ENCODE data around the gene USP7.
"Not testable (repeated sequence)": the region's sequence is repeated elsewhere in the genome, so short reads cannot be mapped to it uniquely, and the experiment has no call there.

Gene USP7

GRCh38 chr16:8975039-8975438, 11.3 kb upstream of the USP7 start:
- in situ Hi-C loops (cut with MboI; ENCODE audit: low sequenced_read_pairs), result no loop called here

GRCh38 chr16:8972843-8973586, 9.3 kb upstream of the USP7 start:
- in situ Hi-C loops (cut with MboI; ENCODE audit: low sequenced_read_pairs), result no loop called here

GRCh38 chr16:8971416-8971815, 7.7 kb upstream of the USP7 start:
- in situ Hi-C loops (cut with MboI; ENCODE audit: low sequenced_read_pairs), result no loop called here

- in situ Hi-C loops (cut with MboI; ENCODE audit: low sequenced_read_pairs), result not testable (repeated sequence)
Measured at GRCh38 chr16:8969202-8969897, 5.6 kb upstream of the USP7 start.

GRCh38 chr16:8968054-8968453, 4.3 kb upstream of the USP7 start:
- in situ Hi-C loops (cut with MboI; ENCODE audit: low sequenced_read_pairs), result not testable (repeated sequence)

GRCh38 chr16:8967132-8967821, 3.6 kb upstream of the USP7 start:
- in situ Hi-C loops (cut with MboI; ENCODE audit: low sequenced_read_pairs), result no loop called here

- in situ Hi-C loops (cut with MboI; ENCODE audit: low sequenced_read_pairs), result no loop called here
Measured at GRCh38 chr16:8966817-8967131, 3.1 kb upstream of the USP7 start.

GRCh38 chr16:8964462-8964861, 756 bp upstream of the USP7 start:
- in situ Hi-C loops (cut with MboI; ENCODE audit: low sequenced_read_pairs), result no loop called here

GRCh38 chr16:8963010-8963820, 491 bp downstream of the USP7 start:
- in situ Hi-C loops (cut with MboI; ENCODE audit: low sequenced_read_pairs), result no loop called here

- in situ Hi-C loops (cut with MboI; ENCODE audit: low sequenced_read_pairs), result no loop called here
Measured at GRCh38 chr16:8962393-8963009, 1.2 kb downstream of the USP7 start.

GRCh38 chr16:8961811-8962390, 1.8 kb downstream of the USP7 start:
- in situ Hi-C loops (cut with MboI; ENCODE audit: low sequenced_read_pairs), result no loop called here

GRCh38 chr16:8960788-8961109, 3.0 kb downstream of the USP7 start:
- in situ Hi-C loops (cut with MboI; ENCODE audit: low sequenced_read_pairs), result no loop called here

GRCh38 chr16:8959921-8960787, 3.6 kb downstream of the USP7 start:
- in situ Hi-C loops (cut with MboI; ENCODE audit: low sequenced_read_pairs), result no loop called here

- in situ Hi-C loops (cut with MboI; ENCODE audit: low sequenced_read_pairs), result no loop called here
Measured at GRCh38 chr16:8958344-8959167, 5.2 kb downstream of the USP7 start.

- in situ Hi-C loops (cut with MboI; ENCODE audit: low sequenced_read_pairs), result no loop called here
Measured at GRCh38 chr16:8957509-8958157, 6.1 kb downstream of the USP7 start.

- in situ Hi-C loops (cut with MboI; ENCODE audit: low sequenced_read_pairs), result no loop called here
Measured at GRCh38 chr16:8957063-8957397, 6.7 kb downstream of the USP7 start.

GRCh38 chr16:8956265-8957062, 7.2 kb downstream of the USP7 start:
- in situ Hi-C loops (cut with MboI; ENCODE audit: low sequenced_read_pairs), result no loop called here

GRCh38 chr16:8955828-8956227, 7.9 kb downstream of the USP7 start:
- in situ Hi-C loops (cut with MboI; ENCODE audit: low sequenced_read_pairs), result no loop called here
